RKO (cell line): Measurements from ENCODE around the gene KIF19.
"Not testable (repeated sequence)": the region's sequence is repeated elsewhere in the genome, so short reads cannot be mapped to it uniquely, and the experiment has no call there.

Source experiments
- DNase-seq: peaks from one replicate; pipeline ENCODE4 v3.0.0-alpha.2; 2016; ENCODE audit warnings: low spot score

KIF19 gene

GRCh38 chr17:74389937-74390679 is 64.1 kb downstream of the KIF19 start:
- DNase-seq, result no peak

- DNase-seq, result no peak
These were observed 64.9 kb downstream of the KIF19 start for GRCh38 chr17:74390680-74391653.

DNA sequence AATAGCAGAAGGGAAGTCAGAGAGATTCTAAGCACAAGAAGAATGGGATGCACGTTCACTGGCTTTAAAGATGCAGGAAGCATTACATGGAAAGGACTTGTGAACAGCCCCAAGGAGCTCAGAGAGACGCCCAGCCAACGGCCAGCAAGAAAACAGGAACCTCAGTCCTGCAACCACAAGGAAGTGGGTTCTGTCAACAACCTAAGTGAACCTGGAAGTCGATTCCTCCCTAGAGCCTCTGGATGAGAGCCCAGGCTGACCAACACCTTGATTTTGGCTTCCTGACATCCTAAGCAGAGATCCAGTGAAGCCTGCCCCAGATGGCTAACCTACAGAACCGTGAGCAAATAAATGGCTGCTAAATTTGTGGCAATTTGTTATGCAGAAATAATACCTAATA is 65.7 kb downstream of the KIF19 start:
- DNase-seq, result no peak

- no peak for DNase-seq
These were observed 66.8 kb downstream of the KIF19 start for GRCh38 chr17:74392848-74393247.

DNA sequence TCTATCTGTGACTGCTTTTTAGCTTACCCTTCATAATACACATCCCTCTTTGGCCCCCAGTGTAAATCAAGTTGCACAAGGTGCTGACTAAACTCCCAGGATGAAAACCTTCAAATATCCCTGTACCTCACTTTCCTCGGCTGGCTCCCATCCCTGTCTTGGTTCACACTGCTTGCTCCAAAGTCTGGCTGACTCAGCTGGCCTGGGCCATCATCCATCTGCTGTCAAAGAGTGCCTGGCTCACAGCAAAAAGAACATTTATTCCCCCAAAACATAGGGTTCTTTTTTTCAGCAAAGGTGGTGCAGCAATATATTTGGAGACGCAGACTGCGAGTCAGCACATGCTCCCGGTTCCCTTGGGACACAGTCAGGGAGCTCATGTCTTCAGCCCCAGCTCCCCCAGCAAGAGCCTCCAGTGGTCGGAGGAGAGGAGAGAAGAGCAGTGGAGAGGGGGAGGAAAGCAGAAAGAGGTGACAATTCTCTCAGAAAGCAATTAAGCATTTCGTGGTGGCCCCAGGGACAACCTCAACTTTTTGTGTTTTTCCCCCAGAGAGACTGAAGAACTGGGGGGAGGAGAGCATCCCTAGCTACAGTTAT is 67.4 kb downstream of the KIF19 start:
- no peak for DNase-seq

DNA sequence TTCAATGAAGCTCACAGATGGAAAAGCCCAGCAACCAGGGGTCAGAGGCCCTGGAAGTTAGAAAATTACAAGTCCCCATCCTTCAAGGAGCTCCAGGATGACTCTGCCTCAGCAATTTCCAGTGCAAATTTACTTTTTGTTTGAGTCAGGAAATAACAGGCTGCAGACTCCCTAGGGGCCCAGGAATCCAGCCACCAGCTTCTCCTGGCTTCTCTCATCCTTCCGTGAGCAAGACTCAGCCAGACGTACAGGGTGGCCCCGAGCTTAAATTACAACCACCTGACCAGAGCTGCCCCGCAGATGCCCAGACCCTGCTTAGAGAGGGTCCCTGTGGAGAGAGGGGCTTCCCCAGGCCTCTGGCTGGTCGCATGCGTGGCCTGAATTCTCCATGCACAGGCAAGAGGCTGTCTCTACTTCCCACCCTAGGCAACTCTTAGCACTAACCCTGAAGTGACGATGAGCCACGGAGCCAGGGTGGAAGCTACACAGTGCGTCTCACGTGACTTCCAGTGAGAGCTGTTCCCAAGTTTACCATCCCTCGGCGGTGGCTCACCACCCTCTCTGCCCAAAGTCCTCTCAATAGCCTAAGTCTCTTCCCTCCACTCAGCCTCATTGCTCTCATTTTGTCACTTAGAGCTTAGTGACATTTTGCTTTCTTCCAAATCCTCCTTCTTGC is 68.4 kb downstream of the KIF19 start:
- DNase-seq, result no peak

GRCh38 chr17:74394977-74395376 is 69.0 kb downstream of the KIF19 start:
- no peak for DNase-seq

DNA sequence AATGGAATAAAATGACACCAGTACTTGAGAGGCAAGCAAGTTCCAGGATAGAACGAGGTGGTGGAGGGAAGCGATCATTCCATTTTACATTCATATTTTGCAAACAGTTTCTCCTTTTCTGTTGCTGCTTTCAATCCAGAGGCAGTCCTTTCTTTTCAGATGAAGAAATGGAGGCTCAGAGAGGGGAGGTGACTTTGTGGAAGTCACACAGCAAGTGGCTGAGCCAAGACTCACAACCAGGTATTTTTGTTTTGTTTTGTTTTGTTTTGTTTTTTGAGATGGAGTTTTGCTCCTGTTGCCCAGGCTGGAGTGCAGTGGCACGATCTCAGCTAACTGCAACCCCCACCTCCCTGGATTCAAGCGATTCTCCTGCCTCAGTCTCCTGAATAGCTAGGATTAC is 70.5 kb downstream of the KIF19 start:
- no peak for DNase-seq

DNA sequence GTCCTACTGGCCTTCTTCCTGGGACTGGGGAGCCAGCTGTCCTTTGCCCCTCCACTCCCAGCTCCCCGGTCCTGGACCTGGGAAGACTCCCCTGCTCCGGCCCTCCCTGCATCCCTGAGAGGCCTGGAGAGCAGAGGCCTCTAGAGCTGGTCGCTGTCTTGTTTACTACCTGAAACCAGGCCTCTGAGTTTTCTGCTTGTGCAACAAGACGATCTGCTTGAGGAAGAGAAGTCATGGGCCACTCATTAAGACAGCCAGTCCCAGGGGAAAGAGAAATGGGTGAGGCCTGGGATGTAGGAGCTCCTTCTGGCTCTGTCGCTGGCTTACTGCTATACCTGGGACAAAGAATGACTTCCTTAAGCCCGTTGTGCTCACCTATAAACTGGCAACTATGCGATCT is 76.0 kb downstream of the KIF19 start:
- DNase-seq, result no peak

- DNase-seq, result no peak
These were observed 77.6 kb downstream of the KIF19 start for GRCh38 chr17:74403512-74404137.

DNA sequence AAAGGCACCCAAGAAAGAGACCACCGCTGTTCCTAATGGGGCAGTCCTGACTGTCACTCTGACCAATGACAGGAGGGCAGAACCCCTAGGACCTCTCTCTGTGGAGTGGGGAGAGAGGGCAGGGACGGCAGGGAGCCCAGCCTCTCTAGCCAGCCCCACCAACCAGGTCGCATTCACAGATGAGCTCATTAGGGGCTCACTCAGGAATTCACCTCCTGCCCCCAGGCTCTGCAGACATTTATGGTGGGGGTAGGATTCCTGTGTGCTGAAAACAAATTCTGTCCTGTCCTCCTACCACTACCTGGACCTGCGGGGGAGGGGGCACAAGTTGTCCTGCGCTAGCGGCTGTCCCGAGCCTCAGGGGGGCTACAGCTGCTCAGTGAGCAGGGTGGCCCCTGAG is 78.2 kb downstream of the KIF19 start:
- no peak for DNase-seq

- no peak for DNase-seq
These were observed 78.8 kb downstream of the KIF19 start for GRCh38 chr17:74404789-74405188.

GRCh38 chr17:74405311-74405710 is 79.3 kb downstream of the KIF19 start:
- not testable (repeated sequence) for DNase-seq
